HepG2 (cell line): ENCODE data around the gene HYPK. TPM values are rescaled to one million over a fixed set of nuclear protein-coding genes. Genes with fewer than 3 reads are reported as not detected.

Source experiments
- AKNA ChIP-seq: sonication (generic); formaldehyde crosslinking; IDR thresholded peaks from 2 replicates; pipeline ENCODE4 v1.4.0; 2020; ENCODE audit warnings: missing genetic modification reagents, borderline replicate concordance
- BATF2 ChIP-seq: sonication (generic); formaldehyde crosslinking; IDR thresholded peaks from 2 replicates; pipeline ENCODE4 v1.8.0; 2022; ENCODE audit warnings: mild to moderate bottlenecking, missing genetic modification reagents, moderate library complexity
- CREB3 ChIP-seq: sonication (generic); formaldehyde crosslinking; IDR thresholded peaks from 2 replicates; pipeline ENCODE4 v1.5.0; 2020; ENCODE audit warnings: missing genetic modification reagents
- DBP ChIP-seq: sonication (generic); formaldehyde crosslinking; IDR thresholded peaks from 2 replicates; pipeline ENCODE4 v1.4.0; 2020; ENCODE audit warnings: missing genetic modification reagents; ENCODE audit errors: not compliant biosample characterization
- JUN ChIP-seq: sonication (generic); formaldehyde crosslinking; IDR thresholded peaks from 2 replicates; pipeline ENCODE4 v1.4.0; 2020; ENCODE audit warnings: mild to moderate bottlenecking, missing genetic modification reagents
- ONECUT2 ChIP-seq: sonication (generic); formaldehyde crosslinking; IDR thresholded peaks from 2 replicates; pipeline ENCODE4 v1.4.0; 2020; ENCODE audit warnings: missing genetic modification reagents
- REST ChIP-seq, 2 experiments: IDR thresholded peaks; 2 replicates each; pipeline ENCODE4 v1.6.1; 2011 to 2012; ENCODE audit warnings: low read length in 2 of 2, borderline replicate concordance in 1 of 2, low read depth in 1 of 2, mild to moderate bottlenecking in 1 of 2, moderate library complexity in 1 of 2
- RFXAP ChIP-seq: sonication (generic); formaldehyde crosslinking; IDR thresholded peaks from 2 replicates; pipeline ENCODE4 v1.4.0; 2020; ENCODE audit warnings: missing genetic modification reagents, borderline replicate concordance
- SALL1 ChIP-seq: sonication (generic); formaldehyde crosslinking; IDR thresholded peaks from 2 replicates; pipeline ENCODE4 v1.8.0; 2022; ENCODE audit warnings: mild to moderate bottlenecking, missing genetic modification reagents
- SOX5 ChIP-seq: IDR thresholded peaks from 2 replicates; pipeline ENCODE4 v1.6.1; 2016; ENCODE audit warnings: borderline replicate concordance
- SP140L ChIP-seq: sonication (generic); formaldehyde crosslinking; IDR thresholded peaks from 2 replicates; pipeline ENCODE4 v1.4.0; 2020; ENCODE audit warnings: missing genetic modification reagents, borderline replicate concordance
- ZBTB26 ChIP-seq: IDR thresholded peaks from 2 replicates; pipeline ENCODE4 v1.6.1; 2016; ENCODE audit warnings: missing compliant biosample characterization, missing genetic modification reagents, borderline replicate concordance
- ZNF3 ChIP-seq: IDR thresholded peaks from 2 replicates; pipeline ENCODE4 v1.7.0; 2017; ENCODE audit warnings: inconsistent platforms
- ZNF33B ChIP-seq: sonication (generic); formaldehyde crosslinking; IDR thresholded peaks from 2 replicates; pipeline ENCODE4 v1.5.1; 2020; ENCODE audit warnings: mild to moderate bottlenecking, missing genetic modification reagents
- polyA plus RNA-seq, 8 experiments: library from polyadenylated mRNA; depleted of rRNA in 3 of 8; stranded (reverse) in 7 of 8; unstranded in 1 of 8; fragments of >200 nt; fragmentation: Illumina TruSeq in 4 of 8; extraction: Trizol in 4 of 8; gene quantifications; 2 replicates each; pipeline versions ENCODE4 v1.2.1 to v1.2.3, GENCODE V29; 2011 to 2016; ENCODE audit warnings: low read depth in 4 of 8, missing spikeins in 1 of 8, mixed read lengths in 1 of 8; ENCODE audit not compliant: insufficient read depth in 1 of 8
- total RNA-seq, 5 experiments: library from RNA; depleted of rRNA; stranded (reverse); fragments of >200 nt; fragmentation: Illumina TruSeq; extraction: Trizol; gene quantifications; 2 replicates each; pipeline ENCODE4 v1.2.3, GENCODE V29; 2016; ENCODE audit warnings: low read depth in 1 of 5

The HYPK gene
- total and polyA plus RNA-seq, 2 of the 13 experiments (the other 11 are each of a cell fraction or from before 2014, with no cell fraction given), result 13.5 to 16.5 TPM

GRCh38 chr15:43824302-43825246 is 24.2 kb downstream of the HYPK start, which contains the start of gene MFAP1 (continued):
- TF ChIP-seq AKNA (CRISPR knock-in tag), result no peak
- 0 out of 2 replicates have a peak, but pooled peaks have one; percentile 11 for TF ChIP-seq ONECUT2 (CRISPR knock-in tag)
- TF ChIP-seq REST (IDR thresholded peaks at IDR 0.05; ENCODE audit: borderline replicate concordance in 1 of 2, low read depth in 1 of 2, low read length in 2 of 2), result peak in 1 of 2 experiments; percentile 64; a peak in 1 of 4 replicates
- TF ChIP-seq ZNF3, result no peak
- 0 out of 2 replicates have a peak, but pooled peaks have one; percentile 8 for TF ChIP-seq CREB3 (CRISPR knock-in tag)
- no peak for TF ChIP-seq BATF2 (CRISPR knock-in tag)
- TF ChIP-seq ZNF33B (CRISPR knock-in tag), result 0 out of 2 replicates have a peak, but pooled peaks have one; percentile 58
- TF ChIP-seq RFXAP (CRISPR knock-in tag), result peak; percentile 79; the same call in 1 of the 2 replicates
- TF ChIP-seq SOX5 (CRISPR knock-in tag), result peak; percentile 36; the same call in 1 of the 2 replicates
- peak; percentile 44 for TF ChIP-seq DBP (CRISPR knock-in tag)
- TF ChIP-seq SALL1 (CRISPR knock-in tag), result peak; percentile 75
- TF ChIP-seq SP140L (CRISPR knock-in tag), result no peak; the same call in 1 of the 2 replicates
- 0 out of 2 replicates have a peak, but pooled peaks have one; percentile 58 for TF ChIP-seq JUN (CRISPR knock-in tag)
- peak; percentile 50; the same call in 1 of the 2 replicates for TF ChIP-seq ZBTB26 (CRISPR knock-in tag)
